MM.1S (cell line): ENCODE data around the gene GATAD2B.
"Not testable (repeated sequence)": the region's sequence is repeated elsewhere in the genome, so short reads cannot be mapped to it uniquely, and the experiment has no call there.

Source experiments
- DNase-seq: peaks from one replicate; pipeline ENCODE4 v3.0.0-alpha.2; 2015
- H2AFZ ChIP-seq: fragments of 300-600 bp; sonication (generic); 2 replicates; pipeline ENCODE4 v1.6.0; 2016; ENCODE audit warnings: antibody characterized with exemption, low read length
- H3F3A ChIP-seq: fragments of 300-600 bp; sonication (generic); 2 replicates; pipeline ENCODE4 v1.6.1; 2016; ENCODE audit warnings: mild to moderate bottlenecking, antibody characterized with exemption, low read length, moderate library complexity, mixed read lengths; ENCODE audit not compliant: insufficient read depth
- H3K27ac ChIP-seq: fragments of 300-600 bp; sonication (generic); 2 replicates; pipeline ENCODE4 v1.5.1; 2016; ENCODE audit warnings: mild to moderate bottlenecking, low read length
- H3K27me3 ChIP-seq: fragments of 300-600 bp; sonication (generic); replicated peaks from 2 replicates; pipeline ENCODE4 v1.6.0; 2016; ENCODE audit warnings: low read length; ENCODE audit not compliant: insufficient read depth
- H3K36me3 ChIP-seq: fragments of 300-600 bp; sonication (generic); replicated peaks from 2 replicates; pipeline ENCODE4 v1.6.1; 2016; ENCODE audit warnings: mild to moderate bottlenecking, low read length, mixed read lengths; ENCODE audit not compliant: insufficient read depth
- H3K4me1 ChIP-seq: fragments of 300-600 bp; sonication (generic); 2 replicates; pipeline ENCODE4 v1.6.1; 2016; ENCODE audit warnings: low read length, mixed read lengths
- H3K4me2 ChIP-seq: fragments of 300-600 bp; sonication (generic); 2 replicates; pipeline ENCODE4 v1.6.0; 2016; ENCODE audit warnings: low read depth, low read length
- H3K4me3 ChIP-seq: fragments of 300-600 bp; sonication (generic); 2 replicates; pipeline ENCODE4 v1.5.1; 2016; ENCODE audit warnings: low read length, mixed read lengths
- H3K79me2 ChIP-seq: fragments of 300-600 bp; sonication (generic); 2 replicates; pipeline ENCODE4 v1.6.1; 2016; ENCODE audit warnings: mixed run types, low read length, mixed read lengths
- H3K9ac ChIP-seq: fragments of 300-600 bp; sonication (generic); 2 replicates; pipeline ENCODE4 v1.6.1; 2016; ENCODE audit warnings: low read length, mixed read lengths
- H3K9me2 ChIP-seq: fragments of 300-600 bp; sonication (generic); replicated peaks from 2 replicates; pipeline ENCODE4 v1.6.1; 2016; ENCODE audit warnings: mild to moderate bottlenecking, low read length, mixed read lengths; ENCODE audit not compliant: insufficient read depth
- H3K9me3 ChIP-seq: fragments of 300-600 bp; sonication (generic); replicated peaks from 2 replicates; pipeline ENCODE4 v1.6.1; 2016; ENCODE audit warnings: mild to moderate bottlenecking, low read length, mixed read lengths; ENCODE audit not compliant: insufficient read depth
- H4K20me1 ChIP-seq: fragments of 300-600 bp; sonication (generic); 2 replicates; pipeline ENCODE4 v1.6.1; 2016; ENCODE audit warnings: mild to moderate bottlenecking, low read length, moderate library complexity, mixed read lengths; ENCODE audit not compliant: insufficient read depth
- CTCF ChIP-seq: fragments of 300-600 bp; sonication (generic); IDR thresholded peaks from 2 replicates; pipeline ENCODE4 v1.5.1; 2016; ENCODE audit warnings: antibody characterized with exemption, low read length, mixed read lengths
- EZH2 ChIP-seq: fragments of 300-600 bp; sonication (generic); optimal IDR thresholded peaks from 2 replicates; pipeline ENCODE3; 2017; ENCODE audit warnings: low read depth, mild to moderate bottlenecking, antibody characterized with exemption, low read length, mixed read lengths
- EZH2phosphoT487 ChIP-seq: fragments of 300-600 bp; sonication (generic); IDR thresholded peaks from 2 replicates; pipeline ENCODE4 v1.6.1; 2018; ENCODE audit warnings: antibody characterized with exemption, low read length

GATAD2B gene

DNA sequence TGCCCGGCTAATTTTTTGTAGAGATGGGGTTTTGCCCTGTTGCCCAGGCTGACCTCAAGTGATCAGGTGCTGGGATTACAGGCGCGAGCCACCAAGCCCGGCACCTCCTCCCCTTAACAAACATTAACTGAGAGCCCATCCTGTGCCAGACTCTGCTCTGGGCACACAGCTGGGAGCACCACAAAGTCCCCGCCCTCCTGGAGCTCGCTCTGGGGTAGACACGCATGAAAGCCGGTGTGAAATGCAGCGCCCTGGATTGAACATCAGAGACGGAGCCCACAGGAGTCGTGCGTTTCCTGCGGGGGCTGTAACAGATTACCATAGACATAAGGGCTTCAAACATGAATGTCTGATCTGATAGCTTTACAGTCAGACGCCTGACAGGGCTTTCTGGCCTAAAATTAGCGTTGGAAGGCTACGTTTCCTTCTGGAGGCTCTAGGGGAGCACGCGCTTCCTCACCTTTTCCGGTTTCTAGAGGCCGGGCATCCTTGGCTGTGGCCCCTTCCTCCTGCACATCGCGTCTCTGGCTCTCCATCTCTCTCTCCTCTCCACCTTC, 133.2 kb downstream of the GATAD2B start:
- Histone ChIP-seq H3K27ac (peak overlapping the region; percentile 73; the same call in 1 of the 2 replicates), H3K79me2 (no peaks in the 10 kb centered on the region), H3K9ac (no peak overlapping the region), H3K4me3 (no peak overlapping the region), H3K4me1 (peaks cover 29% of the 10 kb centered on the region), H3F3A (peaks cover 31% of the 10 kb centered on the region), H3K36me3 (no peaks in the 10 kb centered on the region), H3K27me3 (no peaks in the 10 kb centered on the region), H3K9me2 (no peaks in the 10 kb centered on the region), H3K9me3 (no peaks in the 10 kb centered on the region), H2AFZ (peak overlapping the region; percentile 43), H4K20me1 (no peaks in the 10 kb centered on the region), H3K4me2 (peak overlapping the region; percentile 56; the same call in 1 of the 2 replicates)
- DNase-seq, result peak; percentile 26
- TF ChIP-seq CTCF (no peak), EZH2phosphoT487 (no peak), EZH2 (no peak)

DNA sequence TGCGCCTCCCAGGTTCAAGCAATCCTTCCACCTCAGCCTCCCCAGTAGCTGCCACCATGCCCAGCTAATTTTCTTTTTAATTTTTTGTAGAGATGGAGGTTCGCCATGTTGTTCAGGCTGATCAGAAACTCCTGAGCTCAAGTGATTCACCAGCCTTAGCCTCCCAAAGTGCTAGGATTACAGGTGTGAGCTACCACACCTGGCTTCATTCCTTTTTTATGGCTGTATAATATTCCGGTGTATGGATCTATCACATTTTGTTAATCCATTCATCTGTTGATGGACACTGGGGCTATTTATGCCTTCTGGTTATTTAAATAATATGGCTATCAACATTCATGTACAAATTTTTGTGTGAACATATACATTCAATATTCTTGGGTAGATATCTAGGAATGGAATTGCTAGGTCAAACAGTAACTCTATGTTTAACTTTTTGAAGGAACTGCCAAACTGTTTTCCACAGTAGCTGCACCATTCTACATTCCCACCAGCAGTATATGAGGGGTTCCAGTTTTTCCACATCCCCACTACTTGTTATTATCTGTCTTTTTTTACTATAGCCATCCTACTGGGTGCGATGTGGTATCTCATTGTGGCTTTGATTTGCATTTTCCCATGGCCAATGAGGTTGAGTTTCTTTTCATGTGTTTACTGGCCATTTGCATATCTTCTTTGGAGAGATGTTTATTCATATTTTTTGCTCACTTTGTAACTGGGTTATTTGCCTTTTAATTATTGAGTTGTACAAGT, 136.6 kb downstream of the GATAD2B start:
- Histone ChIP-seq H3K9me3 (no peaks in the 10 kb centered on the region), H3K79me2 (no peaks in the 10 kb centered on the region), H3K27me3 (no peaks in the 10 kb centered on the region), H3K4me1 (peaks cover 24% of the 10 kb centered on the region), H3F3A (peaks cover 26% of the 10 kb centered on the region), H3K4me3 (no peak overlapping the region), H3K36me3 (no peaks in the 10 kb centered on the region), H3K9ac (no peak overlapping the region), H3K27ac (no peak overlapping the region), H2AFZ (no peak overlapping the region), H4K20me1 (no peaks in the 10 kb centered on the region), H3K9me2 (no peaks in the 10 kb centered on the region), H3K4me2 (no peak overlapping the region)
- DNase-seq, result no peak
- no peak for TF ChIP-seq CTCF
- TF ChIP-seq EZH2, result no peak
- no peak for TF ChIP-seq EZH2phosphoT487

GRCh38 chr1:153783233-153784190, 139.3 kb downstream of the GATAD2B start:
- peak overlapping the region; percentile 90 for H2AFZ ChIP-seq
- TF ChIP-seq EZH2phosphoT487, result no peak
- TF ChIP-seq EZH2, result no peak
- no peak for TF ChIP-seq CTCF
- no peaks in the 10 kb centered on the region for H3K9me3 ChIP-seq
- peak overlapping the region; percentile 84 for H3K27ac ChIP-seq
- peaks cover 11% of the 10 kb centered on the region; the same call in 1 of the 2 replicates for H3F3A ChIP-seq
- no peaks in the 10 kb centered on the region for H3K79me2 ChIP-seq
- DNase-seq, result peak; percentile 97
- H4K20me1 ChIP-seq, result no peaks in the 10 kb centered on the region
- H3K4me1 ChIP-seq, result peaks cover 14% of the 10 kb centered on the region
- peak overlapping the region; percentile 92 for H3K9ac ChIP-seq
- H3K27me3 ChIP-seq, result no peaks in the 10 kb centered on the region
- H3K9me2 ChIP-seq, result no peaks in the 10 kb centered on the region
- peak overlapping the region; percentile 69 for H3K4me3 ChIP-seq
- H3K36me3 ChIP-seq, result no peaks in the 10 kb centered on the region
- peak overlapping the region; percentile 68 for H3K4me2 ChIP-seq

DNA sequence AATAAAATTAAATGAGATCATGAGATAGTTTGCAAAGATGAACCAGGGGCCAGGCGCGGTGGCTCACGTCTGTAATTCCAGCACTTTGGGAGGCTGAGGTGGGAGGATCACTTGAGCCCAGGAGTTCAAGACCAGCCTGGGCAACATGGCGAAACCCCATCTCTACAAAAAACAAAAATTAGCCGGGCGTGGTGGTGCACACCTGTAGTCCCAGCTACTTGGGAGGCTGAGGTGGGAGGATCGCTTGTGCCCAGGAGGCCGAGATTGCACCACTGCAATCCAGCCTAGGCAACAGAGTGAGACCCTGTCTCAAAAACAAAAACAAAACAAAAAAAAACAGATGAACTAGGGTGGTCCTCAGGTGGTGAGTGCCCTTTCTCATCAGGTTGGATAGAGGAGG, 140.1 kb downstream of the GATAD2B start:
- Histone ChIP-seq H3K4me2 (peak overlapping the region; percentile 68), H2AFZ (peak overlapping the region; percentile 90; the same call in 1 of the 2 replicates), H3F3A (peaks cover 11% of the 10 kb centered on the region; the same call in 1 of the 2 replicates), H3K9ac (peak overlapping the region; percentile 92; the same call in 1 of the 2 replicates), H3K4me1 (peaks cover 14% of the 10 kb centered on the region), H3K27ac (peak overlapping the region; percentile 84; the same call in 1 of the 2 replicates), H3K4me3 (peak overlapping the region; percentile 69)
- H4K20me1 ChIP-seq, H3K27me3 ChIP-seq, H3K79me2 ChIP-seq, H3K9me3 ChIP-seq, H3K9me2 ChIP-seq, H3K36me3 ChIP-seq, DNase-seq: not testable (repeated sequence)
